Uterus (tissue), 4 donors: ENCODE measurements around the gene NRXN2. TPM values are rescaled to one million over a fixed set of nuclear protein-coding genes. Genes with fewer than 3 reads are reported as not detected.

ENCODE experiments used
- DNase-seq, 2 donors: peaks; one replicate each; pipeline ENCODE4 v3.0.0-alpha.2; 2019 to 2020
- H3K27ac ChIP-seq, 2 donors: fragments of 200-600 bp; sonication (generic); 1 replicate in 1 of 2; 2 replicates in 1 of 2; pipeline ENCODE4 v1.5.1; 2016 to 2018
- H3K27me3 ChIP-seq, 2 donors: fragments of 200-600 bp; sonication (generic); one replicate each; pipeline ENCODE4 v1.5.1; 2018 to 2019; ENCODE audit warnings: control low read depth in 1 of 2
- H3K36me3 ChIP-seq, 2 donors: fragments of 200-600 bp; sonication (generic); one replicate each; pipeline ENCODE4 v1.5.1; 2019; ENCODE audit warnings: control low read depth in 1 of 2
- H3K4me1 ChIP-seq, 2 donors: fragments of 200-600 bp; sonication (generic); one replicate each; pipeline ENCODE4 v1.5.1; 2018 to 2019; ENCODE audit warnings: control low read depth in 1 of 2
- H3K4me3 ChIP-seq, 2 donors: fragments of 200-600 bp; sonication (generic); 1 replicate in 1 of 2; 2 replicates in 1 of 2; pipeline ENCODE4 v1.5.1; 2018 to 2019; ENCODE audit warnings: mild to moderate bottlenecking in 1 of 2
- H3K9me3 ChIP-seq, 2 donors: fragments of 200-600 bp; sonication (generic); one replicate each; pipeline ENCODE4 v1.5.1; 2019; ENCODE audit warnings: control low read depth in 1 of 2
- POLR2A ChIP-seq, 2 donors: fragments of 450-650 bp; IDR thresholded peaks; one replicate each; pipeline ENCODE4 v1.6.1; 2016; ENCODE audit warnings: antibody characterized with exemption in 2 of 2, mild to moderate bottlenecking in 1 of 2, moderate library complexity in 1 of 2
- intact Hi-C: fragments of 100-400 bp; cut with DNase I; formaldehyde crosslinking; loops from one replicate; pipeline ENCODE4 v1.15.1; 2023; ENCODE audit warnings: low total_unique reads
- total RNA-seq, 4 donors: library from RNA; depleted of rRNA in 3 of 4; stranded (reverse); fragments of >200 nt in 3 of 4; gene quantifications; one replicate each; pipeline versions ENCODE4 v1.1.0 to v1.2.4, GENCODE V29; 2014 to 2023
- TF ChIP-seq, protein P1 (sequence below), 4 experiments: fragments of 200-600 bp in 2 of 4; fragments of 450-650 bp in 2 of 4; sonication (generic) in 2 of 4; IDR thresholded peaks; one replicate each; pipeline ENCODE4 v1.5.1; 2016 to 2019; ENCODE audit warnings: antibody characterized with exemption in 4 of 4, mild to moderate bottlenecking in 2 of 4, moderate library complexity in 1 of 4
- donor health status: DM: yes; HTN: yes; CAD: no.

Gene NRXN2
- total RNA-seq, 4 donors from 2014 or later: 0.88 to 48.4 (median 12.6) TPM

DNA sequence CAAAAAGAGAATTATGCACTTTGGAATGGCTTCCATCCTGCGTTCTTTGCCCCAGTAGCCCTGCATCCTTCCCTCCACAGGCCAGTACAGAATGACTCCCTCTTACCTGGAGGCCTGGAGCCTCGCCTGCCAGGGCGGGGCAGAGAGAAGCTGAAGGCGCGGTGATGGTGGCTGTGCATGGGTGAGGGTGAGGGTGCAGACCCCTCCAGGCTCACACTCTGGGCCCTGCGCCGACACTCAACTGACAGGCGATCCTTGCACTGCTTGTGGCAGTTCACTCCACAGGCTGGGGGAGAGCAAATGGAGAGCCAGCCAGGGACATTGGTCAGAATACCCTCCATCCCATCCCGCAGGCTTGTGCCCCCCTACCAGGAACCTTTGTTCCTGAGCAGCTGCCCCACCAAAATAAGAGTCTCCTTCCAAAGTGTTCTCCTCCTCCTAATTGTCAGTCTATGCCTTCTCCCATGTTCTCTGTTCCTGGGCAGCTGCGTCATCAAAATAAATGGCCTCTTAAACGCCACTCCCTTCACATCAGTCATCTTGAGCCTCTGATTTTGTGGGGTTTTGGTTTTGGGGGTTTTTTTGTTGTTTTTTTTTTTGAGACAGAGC lies 5.9 kb upstream of the NRXN2 start:
- Histone ChIP-seq H3K27me3 (no peaks in the 10 kb centered on the region), H3K4me3 (no peak overlapping the region), H3K9me3 (no peaks in the 10 kb centered on the region), H3K27ac (no peak overlapping the region), H3K4me1 (no peaks in the 10 kb centered on the region), H3K36me3 (no peaks in the 10 kb centered on the region)
- intact Hi-C loops: no loop called here
- TF ChIP-seq, protein P1, sequence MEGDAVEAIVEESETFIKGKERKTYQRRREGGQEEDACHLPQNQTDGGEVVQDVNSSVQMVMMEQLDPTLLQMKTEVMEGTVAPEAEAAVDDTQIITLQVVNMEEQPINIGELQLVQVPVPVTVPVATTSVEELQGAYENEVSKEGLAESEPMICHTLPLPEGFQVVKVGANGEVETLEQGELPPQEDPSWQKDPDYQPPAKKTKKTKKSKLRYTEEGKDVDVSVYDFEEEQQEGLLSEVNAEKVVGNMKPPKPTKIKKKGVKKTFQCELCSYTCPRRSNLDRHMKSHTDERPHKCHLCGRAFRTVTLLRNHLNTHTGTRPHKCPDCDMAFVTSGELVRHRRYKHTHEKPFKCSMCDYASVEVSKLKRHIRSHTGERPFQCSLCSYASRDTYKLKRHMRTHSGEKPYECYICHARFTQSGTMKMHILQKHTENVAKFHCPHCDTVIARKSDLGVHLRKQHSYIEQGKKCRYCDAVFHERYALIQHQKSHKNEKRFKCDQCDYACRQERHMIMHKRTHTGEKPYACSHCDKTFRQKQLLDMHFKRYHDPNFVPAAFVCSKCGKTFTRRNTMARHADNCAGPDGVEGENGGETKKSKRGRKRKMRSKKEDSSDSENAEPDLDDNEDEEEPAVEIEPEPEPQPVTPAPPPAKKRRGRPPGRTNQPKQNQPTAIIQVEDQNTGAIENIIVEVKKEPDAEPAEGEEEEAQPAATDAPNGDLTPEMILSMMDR (IDR thresholded peaks at IDR 0.05): no peak
- TF ChIP-seq POLR2A (IDR thresholded peaks at IDR 0.05): no peak
- DNase-seq: no peak

DNA sequence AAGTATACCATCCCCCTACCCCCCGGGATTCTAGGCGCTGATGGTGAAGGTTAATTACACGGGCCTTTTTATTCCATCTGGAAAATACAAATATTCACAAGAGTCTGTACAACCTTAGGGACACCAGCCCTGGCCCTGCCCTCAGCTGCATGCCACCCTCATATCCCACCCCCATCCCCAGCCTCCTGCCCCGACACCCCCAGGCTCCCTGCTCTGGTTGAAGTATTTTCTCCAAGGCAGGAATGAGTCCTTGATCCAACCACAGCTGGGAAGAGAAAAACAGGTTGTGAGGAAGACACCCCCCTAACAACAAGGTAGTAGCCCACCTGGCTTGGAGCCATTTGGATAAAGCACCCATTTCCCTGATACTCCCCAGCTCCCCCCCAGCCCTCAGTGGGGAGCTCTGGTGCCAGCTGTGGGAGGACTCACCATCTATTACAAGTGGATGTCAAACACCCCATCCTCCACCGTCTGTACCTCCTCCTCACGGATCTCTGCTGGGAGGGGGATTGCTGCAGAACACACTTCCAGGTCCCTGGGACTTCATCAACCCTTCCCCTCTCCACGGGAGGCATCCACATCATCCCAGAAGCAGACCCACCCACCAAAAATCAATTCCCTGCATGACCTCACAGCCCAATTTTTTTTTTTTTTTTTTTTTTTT lies 4.0 kb upstream of the NRXN2 start:
- Histone ChIP-seq H3K27ac (no peak overlapping the region), H3K9me3 (no peaks in the 10 kb centered on the region), H3K4me1 (no peaks in the 10 kb centered on the region), H3K36me3 (no peaks in the 10 kb centered on the region), H3K4me3 (no peak overlapping the region), H3K27me3 (no peaks in the 10 kb centered on the region)
- no peak for DNase-seq
- TF ChIP-seq, protein P1 (IDR thresholded peaks at IDR 0.05): no peak
- TF ChIP-seq POLR2A (IDR thresholded peaks at IDR 0.05): no peak
- intact Hi-C loops: no loop called here

DNA sequence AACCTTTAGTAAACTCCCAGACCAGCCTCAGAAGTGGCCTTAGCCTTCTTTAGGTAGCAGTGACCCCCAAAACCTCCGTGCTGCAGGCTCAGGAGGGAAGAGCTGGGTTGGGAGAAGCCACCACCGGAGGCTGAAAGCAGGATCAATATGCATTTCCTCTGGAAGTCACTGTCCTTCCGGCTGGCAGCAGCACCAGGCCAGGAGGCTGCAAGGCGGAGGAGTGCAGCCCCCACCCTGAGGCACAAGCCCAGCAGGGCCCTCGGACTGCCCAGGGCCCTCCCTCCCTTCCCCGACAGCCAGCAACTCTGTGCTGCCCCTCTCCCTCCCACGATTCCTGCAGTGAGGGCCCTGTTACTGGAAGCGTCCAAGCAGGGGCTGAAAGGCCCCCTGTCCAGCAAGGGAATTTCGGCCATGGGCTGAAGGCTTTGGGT lies 3.2 kb upstream of the NRXN2 start:
- Histone ChIP-seq H3K4me3 (no peak overlapping the region), H3K27ac (no peak overlapping the region), H3K4me1 (no peaks in the 10 kb centered on the region), H3K9me3 (no peaks in the 10 kb centered on the region), H3K36me3 (no peaks in the 10 kb centered on the region), H3K27me3 (no peaks in the 10 kb centered on the region)
- TF ChIP-seq, protein P1 (IDR thresholded peaks at IDR 0.05): no peak
- TF ChIP-seq POLR2A (IDR thresholded peaks at IDR 0.05): no peak
- intact Hi-C loops: no loop called here
- DNase-seq: no peak

DNA sequence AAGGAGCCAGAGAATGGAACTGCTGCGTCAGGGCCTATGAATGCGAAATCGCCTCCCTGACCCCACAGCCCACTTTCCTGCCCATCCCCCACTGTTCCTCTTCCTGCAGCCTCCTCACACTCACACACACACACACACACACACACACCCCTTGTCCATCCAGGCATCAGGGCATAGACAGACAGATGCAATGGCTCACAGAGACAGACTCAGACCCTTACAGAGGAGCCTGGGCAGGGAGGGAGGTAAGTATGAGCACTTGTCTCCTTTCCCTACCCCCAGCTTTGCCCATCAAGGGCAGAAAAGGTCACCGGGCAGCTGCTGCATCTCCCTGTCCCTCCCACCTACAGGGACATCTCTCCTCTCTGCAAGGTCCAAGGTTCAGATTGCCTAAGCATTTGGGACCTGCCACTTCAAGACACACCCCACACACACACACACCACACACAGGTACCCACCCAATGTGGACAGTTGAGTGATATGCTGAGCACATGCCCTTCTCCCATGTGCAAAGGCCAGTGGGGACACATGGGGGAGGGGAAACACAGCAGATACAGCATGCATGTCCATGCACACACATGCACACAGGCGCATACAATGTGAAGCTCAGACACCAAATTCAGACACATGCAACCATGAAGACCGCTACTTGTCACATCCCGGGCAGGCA lies 2.0 kb upstream of the NRXN2 start:
- DNase-seq: no peak
- Histone ChIP-seq H3K27ac (no peak overlapping the region), H3K27me3 (no peaks in the 10 kb centered on the region), H3K9me3 (no peaks in the 10 kb centered on the region), H3K4me1 (no peaks in the 10 kb centered on the region), H3K4me3 (no peak overlapping the region), H3K36me3 (no peaks in the 10 kb centered on the region)
- TF ChIP-seq, protein P1 (IDR thresholded peaks at IDR 0.05): no peak
- TF ChIP-seq POLR2A (IDR thresholded peaks at IDR 0.05): no peak
- intact Hi-C loops: no loop called here
